Embryonic facial prominence (tissue), 1 donor: Measurements from ENCODE around the gene RNASE13.

Experiments
- DNase-seq: peaks from one replicate; pipeline ENCODE4 v3.0.0-alpha.2; 2016; ENCODE audit errors: extremely low spot score

RNASE13 gene, protein sequence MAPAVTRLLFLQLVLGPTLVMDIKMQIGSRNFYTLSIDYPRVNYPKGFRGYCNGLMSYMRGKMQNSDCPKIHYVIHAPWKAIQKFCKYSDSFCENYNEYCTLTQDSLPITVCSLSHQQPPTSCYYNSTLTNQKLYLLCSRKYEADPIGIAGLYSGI

DNA sequence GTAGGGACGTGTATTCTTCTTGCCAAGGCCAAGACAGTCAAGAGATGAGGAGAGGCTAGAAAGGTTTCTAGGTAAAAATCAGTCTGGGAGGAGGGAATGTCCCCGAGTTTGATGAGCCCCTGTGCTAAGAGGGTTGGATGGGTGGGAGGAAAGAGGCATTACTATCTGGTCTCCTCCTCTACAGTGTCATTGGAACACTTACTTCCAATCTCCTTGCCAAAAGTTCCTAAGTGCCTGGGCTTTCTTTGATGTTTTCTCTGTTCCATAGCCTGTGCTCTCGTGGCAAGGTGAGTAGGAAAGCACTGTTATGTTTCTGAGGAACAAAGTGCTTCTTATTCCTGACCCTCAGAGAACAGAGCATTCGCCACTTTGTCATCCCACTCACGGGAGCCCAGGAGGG lies at the start of gene RNASE13:
TSS of gene RNASE13 (minus strand) at position 101 of the 400 bp plus-strand sequence. CDS start 519 bp downstream, outside the sequence.
- no peak for DNase-seq

DNA sequence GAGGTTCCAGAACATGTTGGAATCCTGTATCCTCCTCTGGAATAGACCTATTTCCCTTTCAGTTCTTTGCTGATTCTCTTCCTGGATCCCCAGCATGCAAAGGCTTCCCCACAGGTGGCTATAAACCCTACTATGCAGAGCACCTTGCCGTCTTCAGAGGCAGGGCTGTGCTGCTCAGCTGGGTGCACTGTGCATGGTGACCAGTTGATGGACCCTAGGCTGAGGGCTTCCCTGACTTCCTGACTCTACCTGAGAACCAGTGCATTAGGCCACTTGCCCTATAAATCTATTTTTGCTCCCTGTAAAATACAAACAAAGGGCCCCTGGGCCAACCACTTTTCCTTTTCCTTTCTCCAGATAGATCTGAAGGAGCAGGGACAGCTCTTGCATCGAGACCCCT lies 49.8 kb upstream of the RNASE13 start:
- DNase-seq = no peak

DNA sequence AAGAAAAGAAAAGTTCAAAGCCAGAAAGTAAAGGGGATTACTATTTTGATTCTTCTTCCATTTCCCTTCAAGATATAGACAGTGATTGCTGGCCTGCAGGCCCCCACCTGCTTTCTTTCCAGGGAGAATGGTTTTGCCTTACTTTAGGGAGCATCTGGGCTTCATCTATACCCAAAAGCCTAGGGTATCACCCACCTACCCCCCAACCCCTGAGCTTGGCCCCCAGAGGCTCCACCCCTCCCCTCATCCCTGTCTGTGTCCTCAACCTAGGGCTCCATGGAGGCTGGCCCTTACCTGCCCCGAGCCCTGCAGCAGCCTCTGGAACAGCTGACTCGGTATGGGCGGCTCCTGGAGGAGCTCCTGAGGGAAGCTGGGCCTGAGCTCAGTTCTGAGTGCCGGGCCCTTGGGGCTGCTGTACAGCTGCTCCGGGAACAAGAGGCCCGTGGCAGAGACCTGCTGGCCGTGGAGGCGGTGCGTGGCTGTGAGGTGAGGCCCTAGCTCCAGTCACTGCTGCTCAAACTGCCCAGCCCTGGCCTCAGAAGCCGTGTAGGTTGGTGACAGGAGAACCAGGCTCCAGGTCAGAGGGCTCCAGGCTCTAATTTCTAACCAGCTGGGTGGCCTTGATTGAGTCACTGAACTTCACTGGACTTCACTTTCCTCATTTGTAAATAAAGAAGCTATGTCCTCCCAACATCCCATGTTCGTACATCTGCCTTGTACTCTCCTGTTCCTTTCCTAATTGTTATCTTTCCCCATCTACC lies 49.1 kb upstream of the RNASE13 start:
- DNase-seq = no peak

DNA sequence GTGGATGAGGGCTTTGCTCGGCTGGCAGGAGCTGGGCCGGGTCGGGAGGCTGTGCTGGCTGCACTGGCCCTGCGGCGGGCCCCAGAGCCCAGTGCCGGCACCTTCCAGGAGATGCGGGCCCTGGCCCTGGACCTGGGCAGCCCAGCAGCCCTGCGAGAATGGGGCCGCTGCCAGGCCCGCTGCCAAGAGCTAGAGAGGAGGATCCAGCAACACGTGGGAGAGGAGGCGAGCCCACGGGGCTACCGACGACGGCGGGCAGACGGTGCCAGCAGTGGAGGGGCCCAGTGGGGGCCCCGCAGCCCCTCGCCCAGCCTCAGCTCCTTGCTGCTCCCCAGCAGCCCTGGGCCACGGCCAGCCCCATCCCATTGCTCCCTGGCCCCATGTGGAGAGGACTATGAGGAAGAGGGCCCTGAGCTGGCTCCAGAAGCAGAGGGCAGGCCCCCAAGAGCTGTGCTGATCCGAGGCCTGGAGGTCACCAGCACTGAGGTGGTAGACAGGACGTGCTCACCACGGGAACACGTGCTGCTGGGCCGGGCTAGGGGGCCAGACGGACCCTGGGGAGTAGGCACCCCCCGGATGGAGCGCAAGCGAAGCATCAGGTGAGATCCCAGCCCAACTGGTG lies 47.0 kb upstream of the RNASE13 start:
- no peak for DNase-seq

DNA sequence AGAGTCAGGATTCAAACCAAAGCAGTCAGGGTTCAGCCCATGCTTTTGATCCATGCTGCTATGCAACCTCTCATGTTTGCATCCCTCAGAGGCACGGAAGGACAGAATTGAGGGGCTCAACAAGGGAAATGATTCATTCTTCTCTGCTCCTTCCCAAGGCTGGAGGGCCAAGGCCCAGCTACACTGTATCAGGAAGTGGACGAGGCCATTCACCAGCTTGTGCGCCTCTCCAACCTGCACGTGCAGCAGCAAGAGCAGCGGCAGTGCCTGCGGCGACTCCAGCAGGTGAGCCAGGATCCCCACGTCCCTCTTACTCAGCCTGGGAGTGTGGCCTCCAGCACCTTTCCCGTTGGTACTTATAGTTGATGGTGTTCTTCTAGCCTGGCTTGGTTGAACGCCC lies 44.1 kb upstream of the RNASE13 start:
- DNase-seq = no peak

DNA sequence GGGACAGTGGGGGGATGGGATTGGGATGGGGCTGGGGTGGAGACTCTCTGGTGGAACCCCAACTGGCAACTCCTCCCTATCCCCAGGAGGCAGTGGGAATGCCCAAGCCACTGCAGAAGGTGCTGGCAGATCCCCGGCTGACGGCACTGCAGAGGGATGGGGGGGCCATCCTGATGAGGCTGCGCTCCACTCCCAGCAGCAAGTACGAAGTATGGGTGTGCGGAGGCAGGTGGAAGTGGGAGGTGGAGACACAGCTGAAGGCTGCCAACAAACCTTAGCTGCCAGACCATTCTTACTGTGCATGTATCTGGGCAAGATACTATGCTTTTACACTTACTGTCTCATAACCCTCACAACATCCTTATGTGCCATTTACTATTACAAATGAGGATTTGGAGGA lies 43.7 kb upstream of the RNASE13 start:
- DNase-seq = no peak

DNA sequence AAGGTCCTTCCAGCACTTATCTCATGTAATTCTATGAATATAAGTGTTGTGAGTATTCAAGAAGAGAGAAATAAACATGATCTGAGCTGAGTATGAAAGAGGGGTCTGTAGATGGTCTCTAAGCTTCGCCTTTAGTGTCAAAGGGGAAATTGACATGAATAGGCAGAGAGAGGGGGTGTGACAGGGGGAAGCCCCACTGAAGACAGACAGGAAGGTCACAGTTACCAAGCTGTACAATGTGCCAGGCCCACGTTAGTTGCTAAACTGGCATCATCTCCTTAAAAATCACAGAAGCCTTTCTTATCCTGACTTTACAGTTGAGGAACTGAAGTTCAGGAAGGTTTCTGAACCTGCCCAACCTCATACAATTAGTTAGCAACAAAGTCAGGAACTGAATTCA lies 43.1 kb upstream of the RNASE13 start:
- no peak for DNase-seq

DNA sequence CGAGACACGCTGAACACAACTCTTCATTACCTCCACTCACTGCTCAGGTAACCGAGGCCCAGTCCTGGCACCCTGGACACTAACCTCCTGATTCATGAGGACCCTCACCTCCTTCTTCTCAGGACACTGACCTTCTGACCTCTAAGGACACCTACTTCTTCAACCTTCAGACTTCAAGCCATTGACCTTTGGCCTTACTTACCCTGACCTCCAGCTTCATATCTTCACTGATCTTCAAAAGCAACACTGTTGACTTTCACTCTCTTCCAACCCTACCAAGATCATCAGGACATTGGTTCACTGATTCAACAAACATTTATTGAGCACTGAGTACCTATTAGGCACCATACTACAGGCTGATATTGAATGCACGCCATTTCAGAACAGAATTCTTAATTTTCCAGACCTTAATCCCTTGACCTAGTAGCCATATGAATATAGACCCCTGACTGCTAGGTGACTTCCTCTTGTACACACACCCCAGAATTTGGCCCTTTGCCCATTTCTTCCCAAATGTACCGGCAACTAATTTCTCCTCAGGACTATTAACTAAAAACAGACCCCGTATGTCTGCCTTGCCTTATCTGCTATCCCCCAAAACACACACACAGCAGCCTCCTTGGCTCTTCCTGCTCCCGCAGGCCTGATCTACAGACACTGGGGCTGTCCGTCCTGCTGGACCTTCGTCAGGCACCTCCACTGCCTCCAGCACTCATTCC lies 41.3 kb upstream of the RNASE13 start:
- no peak for DNase-seq

DNA sequence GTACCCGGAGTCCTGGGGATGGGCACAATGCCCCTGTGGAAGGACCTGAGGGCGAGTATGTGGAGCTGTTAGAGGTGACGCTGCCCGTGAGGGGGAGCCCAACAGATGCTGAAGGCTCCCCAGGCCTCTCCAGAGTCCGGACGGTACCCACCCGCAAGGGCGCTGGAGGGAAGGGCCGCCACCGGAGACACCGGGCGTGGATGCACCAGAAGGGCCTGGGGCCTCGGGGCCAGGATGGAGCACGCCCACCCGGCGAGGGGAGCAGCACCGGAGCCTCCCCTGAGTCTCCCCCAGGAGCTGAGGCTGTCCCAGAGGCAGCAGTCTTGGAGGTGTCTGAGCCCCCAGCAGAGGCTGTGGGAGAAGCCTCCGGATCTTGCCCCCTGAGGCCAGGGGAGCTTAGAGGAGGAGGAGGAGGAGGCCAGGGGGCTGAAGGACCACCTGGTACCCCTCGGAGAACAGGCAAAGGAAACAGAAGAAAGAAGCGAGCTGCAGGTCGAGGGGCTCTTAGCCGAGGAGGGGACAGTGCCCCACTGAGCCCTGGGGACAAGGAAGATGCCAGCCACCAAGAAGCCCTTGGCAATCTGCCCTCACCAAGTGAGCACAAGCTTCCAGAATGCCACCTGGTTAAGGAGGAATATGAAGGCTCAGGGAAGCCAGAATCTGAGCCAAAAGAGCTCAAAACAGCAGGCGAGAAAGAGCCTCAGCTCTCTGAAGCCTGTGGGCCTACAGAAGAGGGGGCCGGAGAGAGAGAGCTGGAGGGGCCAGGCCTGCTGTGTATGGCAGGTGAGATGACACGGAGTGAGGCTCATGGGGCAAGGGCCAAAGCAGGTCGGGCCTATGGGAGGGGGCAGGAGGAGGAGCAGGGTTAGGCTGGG lies 40.0 kb upstream of the RNASE13 start:
- no peak for DNase-seq

DNA sequence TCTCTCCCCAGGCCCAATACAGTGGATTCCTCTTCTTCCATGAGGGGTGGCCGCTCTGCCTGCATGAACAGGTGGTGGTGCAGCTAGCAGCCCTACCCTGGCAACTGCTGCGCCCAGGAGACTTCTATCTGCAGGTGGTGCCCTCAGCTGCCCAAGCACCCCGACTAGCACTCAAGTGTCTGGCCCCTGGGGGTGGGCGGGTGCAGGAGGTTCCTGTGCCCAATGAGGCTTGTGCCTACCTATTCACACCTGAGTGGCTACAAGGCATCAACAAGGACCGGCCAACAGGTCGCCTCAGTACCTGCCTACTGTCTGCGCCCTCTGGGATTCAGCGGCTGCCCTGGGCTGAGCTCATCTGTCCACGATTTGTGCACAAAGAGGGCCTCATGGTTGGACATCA lies 39.3 kb upstream of the RNASE13 start:
- no peak for DNase-seq

DNA sequence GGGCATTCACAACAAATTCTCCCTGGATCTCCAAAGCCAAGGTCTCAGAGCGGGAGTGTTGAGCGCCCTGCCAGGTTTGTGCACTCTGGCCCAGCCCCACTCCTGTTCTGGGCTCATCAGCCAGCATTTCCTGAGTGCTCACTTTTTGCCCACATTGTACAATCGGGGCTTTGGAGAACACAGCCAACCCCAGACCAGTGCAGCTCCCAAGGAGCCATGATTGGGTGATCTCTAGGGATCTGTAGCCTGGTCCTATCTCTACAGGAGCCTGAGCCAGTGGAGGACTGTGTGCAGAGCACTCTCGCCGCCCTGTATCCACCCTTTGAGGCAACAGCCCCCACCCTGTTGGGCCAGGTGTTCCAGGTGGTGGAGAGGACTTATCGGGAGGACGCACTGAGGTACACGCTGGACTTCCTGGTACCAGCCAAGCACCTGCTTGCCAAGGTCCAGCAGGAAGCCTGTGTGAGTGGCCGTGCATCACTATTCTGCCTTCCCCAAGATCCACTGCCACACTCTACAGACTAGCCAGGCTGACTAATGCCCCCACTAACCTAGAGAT lies 38.3 kb upstream of the RNASE13 start:
- no peak for DNase-seq

DNA sequence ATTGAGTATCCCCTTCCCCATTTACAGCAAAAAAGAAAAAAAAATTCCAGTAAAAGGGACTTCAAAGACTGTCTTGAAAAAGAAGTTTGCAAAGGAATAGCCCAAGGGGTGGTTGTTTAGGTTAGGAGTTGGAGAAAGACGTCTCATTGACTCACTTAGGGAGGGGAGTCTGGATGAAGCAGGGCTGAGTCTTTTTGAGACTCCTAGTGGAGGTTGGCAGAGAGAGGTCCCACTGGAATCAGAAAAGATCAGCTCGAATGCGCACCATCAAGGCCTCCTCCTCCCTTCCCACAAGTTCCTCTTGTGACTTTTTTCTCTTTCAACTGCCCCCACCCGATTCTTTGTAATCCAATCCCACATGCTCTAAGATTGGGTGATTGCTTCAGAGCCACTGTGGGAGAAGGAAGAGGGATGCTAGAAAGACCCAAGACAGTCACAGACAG lies 37.4 kb upstream of the RNASE13 start:
- DNase-seq = peak; percentile 52

DNA sequence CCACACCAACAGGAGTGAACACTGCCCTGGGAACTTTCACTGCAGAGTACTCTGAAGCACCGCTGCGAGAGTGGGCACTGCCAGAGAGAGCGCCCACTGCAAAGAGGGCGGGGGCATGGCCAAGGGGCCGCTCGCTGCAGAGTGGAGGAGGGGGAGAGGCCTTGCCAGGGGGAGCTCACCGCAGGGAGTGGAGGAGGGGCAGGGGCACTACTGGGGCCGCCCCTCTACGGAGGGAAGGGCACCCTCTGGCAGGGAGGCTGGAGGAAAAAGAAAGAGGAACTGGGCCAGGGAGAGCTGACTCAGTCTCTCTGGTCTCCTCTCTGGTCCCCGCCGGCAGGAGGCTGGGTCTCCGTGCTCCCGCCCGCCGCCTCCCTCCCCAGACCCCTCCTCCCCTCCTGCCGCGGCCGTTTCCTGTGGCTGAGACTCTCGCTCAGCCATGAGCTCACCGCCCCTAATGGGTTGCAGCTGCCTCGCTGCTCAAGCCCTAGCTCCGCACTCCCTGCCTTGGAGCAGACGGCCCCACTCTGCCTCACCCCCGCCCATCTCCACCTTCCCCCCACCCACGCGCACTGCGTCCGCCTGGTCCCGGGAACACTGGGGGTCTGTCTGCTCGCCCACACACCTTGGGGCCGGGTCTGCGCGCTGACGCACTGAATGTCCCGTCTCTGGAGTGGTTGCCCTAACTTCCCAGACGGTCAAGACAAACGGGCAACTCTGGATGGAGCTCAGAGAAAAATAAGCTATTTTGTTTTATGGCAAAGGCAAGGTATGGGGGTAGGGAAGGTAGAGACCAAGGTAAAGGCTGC lies 36.8 kb upstream of the RNASE13 start:
- peak; percentile 95 for DNase-seq

DNA sequence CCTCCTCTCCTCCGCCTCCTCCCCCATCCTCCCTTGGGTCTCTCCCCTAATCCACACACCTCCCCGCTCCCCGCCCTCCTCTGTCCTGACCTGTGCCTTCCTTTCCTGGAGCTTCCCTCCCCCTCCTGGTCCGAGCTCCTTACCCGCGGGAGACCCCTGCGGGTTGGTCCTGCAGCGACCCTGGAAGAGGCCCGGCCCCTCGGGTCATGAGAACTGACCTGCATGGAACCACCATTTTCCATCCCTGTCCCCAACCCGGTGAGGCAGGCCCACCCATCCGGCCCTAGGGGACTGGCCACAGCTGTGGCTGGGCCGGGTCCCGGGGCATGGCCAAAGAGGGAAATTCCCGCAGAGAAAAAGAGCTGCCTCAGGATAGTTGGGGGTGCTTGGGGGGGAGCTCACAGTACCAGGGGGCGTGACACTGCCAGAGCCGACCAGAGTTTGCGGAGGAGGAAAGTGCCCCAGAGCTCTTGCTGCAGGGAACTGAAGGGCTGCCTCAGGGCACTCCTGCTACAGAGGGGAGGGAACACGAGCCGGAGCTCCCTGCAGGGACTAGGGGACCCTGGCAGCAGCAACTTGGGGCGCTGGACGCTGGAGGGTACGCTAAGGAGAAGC lies 36.1 kb upstream of the RNASE13 start:
- DNase-seq = peak; percentile 47

DNA sequence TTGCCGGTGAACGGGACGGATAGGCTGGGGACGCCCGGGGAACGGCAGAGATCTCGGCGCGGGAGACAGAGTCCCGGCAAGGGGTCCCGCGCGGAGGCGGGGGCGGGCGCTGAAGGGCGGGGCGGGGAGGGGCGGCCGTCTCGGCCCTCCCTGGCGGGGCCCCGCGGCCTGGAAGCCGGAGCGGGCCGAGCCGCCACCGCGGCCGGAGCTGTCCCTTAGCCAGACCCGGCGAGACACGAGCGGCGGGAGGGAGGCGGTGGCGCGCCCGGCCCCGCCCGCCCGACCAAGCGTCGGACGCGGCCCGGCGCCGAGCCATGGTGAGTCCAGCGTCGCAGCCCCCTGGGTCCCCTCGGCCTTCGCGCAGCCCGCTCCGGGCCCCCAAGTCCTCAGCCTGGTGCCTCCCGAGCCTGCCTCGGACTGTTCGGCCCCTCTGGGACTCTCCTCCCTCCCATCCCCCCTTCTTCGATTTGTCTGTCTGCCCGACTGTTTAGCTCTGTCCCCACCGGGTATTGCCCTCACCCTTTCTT lies 35.5 kb upstream of the RNASE13 start, which contains the start of gene ARHGEF40:
TSS of gene ARHGEF40 (plus strand) at position 222 of the 527 bp plus-strand sequence. CDS start at position 315, 93 bp downstream.
- DNase-seq = peak; percentile 36

DNA sequence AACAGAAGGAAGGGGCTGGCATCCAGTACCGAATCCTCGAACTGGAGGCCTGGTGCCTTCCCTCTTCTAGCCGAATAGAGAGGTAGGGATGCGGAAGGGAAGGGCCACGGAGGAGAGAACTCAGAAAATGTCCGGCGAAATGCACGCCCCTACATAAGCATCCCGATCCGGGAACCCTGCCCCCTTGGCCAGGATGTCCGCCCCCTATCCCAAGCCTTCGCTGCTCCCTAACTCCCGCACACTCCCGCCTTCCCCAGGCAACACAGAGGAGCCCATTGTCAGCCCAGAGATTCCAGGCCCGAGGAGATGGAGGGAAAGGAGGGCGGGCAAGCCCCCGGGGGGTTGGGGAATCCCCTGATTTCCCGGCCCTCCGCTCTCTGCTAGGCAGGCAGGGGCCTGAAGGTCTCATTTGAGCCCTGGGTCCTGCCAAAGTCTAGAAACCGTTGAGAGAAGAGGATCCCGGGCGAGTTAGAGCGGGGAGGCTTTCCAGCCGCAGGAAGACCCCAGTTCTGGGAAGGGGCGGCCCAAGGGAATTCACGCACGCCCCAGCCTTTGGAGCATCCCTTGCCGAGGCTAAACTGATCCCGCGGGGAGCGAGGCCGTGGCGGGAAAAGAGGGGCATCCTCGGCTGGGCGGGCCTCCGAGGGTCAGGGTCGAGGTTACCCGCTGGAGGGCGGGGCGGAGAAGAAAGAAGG lies 34.9 kb upstream of the RNASE13 start:
- DNase-seq = peak; percentile 51

DNA sequence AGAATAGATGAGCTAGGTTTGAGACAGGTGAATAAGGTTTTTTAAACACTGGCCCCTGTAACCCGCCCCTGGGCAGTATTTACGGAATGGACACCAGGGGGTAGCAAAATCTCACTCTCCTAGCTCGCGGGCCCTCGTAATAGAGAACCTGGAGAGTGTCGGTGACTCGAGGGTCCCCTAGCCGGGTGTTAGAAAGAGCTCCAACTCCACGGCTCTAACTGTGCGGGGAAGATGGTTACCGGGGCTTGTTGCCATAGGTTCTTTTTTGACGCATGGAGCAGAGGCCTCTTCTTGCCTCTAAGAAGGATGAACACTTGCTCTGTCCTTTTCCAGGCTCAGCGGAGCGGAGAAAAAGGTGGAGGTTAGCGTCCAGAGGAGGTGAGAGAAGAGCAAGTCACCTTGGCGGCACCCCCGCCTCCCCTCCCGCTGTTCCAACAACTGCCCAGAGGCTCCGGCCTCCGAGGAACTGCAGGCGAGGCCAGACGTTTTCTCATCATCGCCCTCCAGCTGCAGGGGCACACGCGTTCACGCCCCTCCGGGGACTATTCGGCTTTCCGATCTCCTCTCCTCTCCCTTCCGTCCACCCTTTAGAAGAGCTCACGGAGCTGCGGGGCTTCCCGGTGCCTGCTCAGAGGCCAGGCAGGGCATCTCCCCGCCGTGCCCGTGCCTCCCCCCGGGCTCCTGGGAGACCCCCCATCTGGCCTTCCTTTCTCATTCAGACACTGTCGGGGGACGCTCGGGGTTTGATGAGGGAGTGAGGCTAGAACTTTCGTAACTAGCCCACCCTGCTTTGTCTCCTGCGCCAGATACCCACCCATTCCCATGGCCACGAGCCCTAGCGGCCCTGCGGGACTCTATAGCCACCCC lies 34.1 kb upstream of the RNASE13 start:
- DNase-seq = peak; percentile 48
